Measurements from ENCODE around the gene RAB12. TPM values are rescaled to one million over a fixed set of nuclear protein-coding genes. Genes with fewer than 3 reads are reported as not detected.

The RAB12 gene
- polyA plus RNA-seq, 1 experiment, result 35.4 TPM

GRCh38 chr18:8688216-8688800 lies 79.1 kb downstream of the RAB12 start:
- TF ChIP-seq, protein P1, sequence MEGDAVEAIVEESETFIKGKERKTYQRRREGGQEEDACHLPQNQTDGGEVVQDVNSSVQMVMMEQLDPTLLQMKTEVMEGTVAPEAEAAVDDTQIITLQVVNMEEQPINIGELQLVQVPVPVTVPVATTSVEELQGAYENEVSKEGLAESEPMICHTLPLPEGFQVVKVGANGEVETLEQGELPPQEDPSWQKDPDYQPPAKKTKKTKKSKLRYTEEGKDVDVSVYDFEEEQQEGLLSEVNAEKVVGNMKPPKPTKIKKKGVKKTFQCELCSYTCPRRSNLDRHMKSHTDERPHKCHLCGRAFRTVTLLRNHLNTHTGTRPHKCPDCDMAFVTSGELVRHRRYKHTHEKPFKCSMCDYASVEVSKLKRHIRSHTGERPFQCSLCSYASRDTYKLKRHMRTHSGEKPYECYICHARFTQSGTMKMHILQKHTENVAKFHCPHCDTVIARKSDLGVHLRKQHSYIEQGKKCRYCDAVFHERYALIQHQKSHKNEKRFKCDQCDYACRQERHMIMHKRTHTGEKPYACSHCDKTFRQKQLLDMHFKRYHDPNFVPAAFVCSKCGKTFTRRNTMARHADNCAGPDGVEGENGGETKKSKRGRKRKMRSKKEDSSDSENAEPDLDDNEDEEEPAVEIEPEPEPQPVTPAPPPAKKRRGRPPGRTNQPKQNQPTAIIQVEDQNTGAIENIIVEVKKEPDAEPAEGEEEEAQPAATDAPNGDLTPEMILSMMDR (IDR thresholded peaks at IDR 0.05; ENCODE audit: low read depth, low read length), result no peak
- H3K27ac ChIP-seq (ENCODE audit: low read depth, low read length), result no peak overlapping the region
- no peaks in the 10 kb centered on the region for H3K9me3 ChIP-seq (ENCODE audit: control insufficient read depth, insufficient read depth, low read length)
- ChIA-PET CTCF (interaction anchor here (1.2 to 5.0 kb wide), 2 partner anchors 8 to 35 kb away, joined by 3 to 45 read pairs; no protein-coding TSS in a partner anchor), POLR2A (no interaction called here)
- no peak for DNase-seq (ENCODE audit: low read depth, low spot score)
- H3K4me3 ChIP-seq (ENCODE audit: low read depth, low read length), result no peak overlapping the region
- H3K27me3 ChIP-seq (ENCODE audit: control insufficient read depth, insufficient read depth, low read length), result no peaks in the 10 kb centered on the region

- POLR2A ChIA-PET, result no interaction called here
- Histone ChIP-seq H3K4me3 (ENCODE audit: low read depth, low read length) (no peak overlapping the region), H3K27me3 (ENCODE audit: control insufficient read depth, insufficient read depth, low read length) (no peaks in the 10 kb centered on the region), H3K27ac (ENCODE audit: low read depth, low read length) (no peak overlapping the region), H3K9me3 (ENCODE audit: control insufficient read depth, insufficient read depth, low read length) (no peaks in the 10 kb centered on the region)
- DNase-seq (ENCODE audit: low read depth, low spot score), result no peak
- TF ChIP-seq, protein P1 (IDR thresholded peaks at IDR 0.05; ENCODE audit: low read depth, low read length), result no peak
- CTCF ChIA-PET, result interaction anchor here (5.0 kb wide), 1 partner anchor 7 kb away, joined by 45 read pairs; no protein-coding TSS in a partner anchor
Measured at GRCh38 chr18:8688816-8689215, 79.6 kb downstream of the RAB12 start.

Other genes starting within 250 kb of the RAB12 start
- gene MTCL1, start 96.1 kb downstream of the RAB12 start, polyA plus RNA-seq (2011; rRNA removed), result 54.5 and 56.6 TPM in 2 replicates